ENCODE results near the gene FBXW7. TPM values are rescaled to one million over a fixed set of nuclear protein-coding genes. Genes with fewer than 3 reads are reported as not detected.
A peak's percentile ranks its signal among the peaks of the same experiment; 100 is the strongest.

The FBXW7 gene
- total and polyA plus RNA-seq, 12 donors: 12.1 to 87.6 (median 66.8) TPM

DNA sequence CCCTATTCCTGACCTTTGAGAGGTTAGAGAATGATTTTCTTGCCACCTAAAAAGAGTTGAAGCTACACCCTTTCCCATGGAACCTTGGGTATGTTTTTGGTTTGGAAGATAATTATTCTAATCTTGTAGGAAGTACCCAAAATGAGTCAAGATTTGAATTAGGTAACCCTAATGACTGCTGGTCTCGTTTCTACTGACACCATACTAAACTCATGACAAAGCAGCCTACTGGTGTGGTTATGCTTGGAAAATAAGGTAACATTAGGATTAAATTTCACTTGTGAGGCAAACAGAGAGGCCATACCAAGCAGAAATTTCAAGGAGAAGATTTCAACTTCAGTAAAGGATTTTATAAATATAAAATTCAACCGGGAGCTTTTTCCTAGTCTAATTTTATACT lies 107.9 kb downstream of the FBXW7 start:
- intact Hi-C loops (cut with DNase I): no loop called here
- H3K27ac ChIP-seq: no peak overlapping the region
- H3K36me3 ChIP-seq: no peaks in the 10 kb centered on the region
- TF ChIP-seq, protein P1, sequence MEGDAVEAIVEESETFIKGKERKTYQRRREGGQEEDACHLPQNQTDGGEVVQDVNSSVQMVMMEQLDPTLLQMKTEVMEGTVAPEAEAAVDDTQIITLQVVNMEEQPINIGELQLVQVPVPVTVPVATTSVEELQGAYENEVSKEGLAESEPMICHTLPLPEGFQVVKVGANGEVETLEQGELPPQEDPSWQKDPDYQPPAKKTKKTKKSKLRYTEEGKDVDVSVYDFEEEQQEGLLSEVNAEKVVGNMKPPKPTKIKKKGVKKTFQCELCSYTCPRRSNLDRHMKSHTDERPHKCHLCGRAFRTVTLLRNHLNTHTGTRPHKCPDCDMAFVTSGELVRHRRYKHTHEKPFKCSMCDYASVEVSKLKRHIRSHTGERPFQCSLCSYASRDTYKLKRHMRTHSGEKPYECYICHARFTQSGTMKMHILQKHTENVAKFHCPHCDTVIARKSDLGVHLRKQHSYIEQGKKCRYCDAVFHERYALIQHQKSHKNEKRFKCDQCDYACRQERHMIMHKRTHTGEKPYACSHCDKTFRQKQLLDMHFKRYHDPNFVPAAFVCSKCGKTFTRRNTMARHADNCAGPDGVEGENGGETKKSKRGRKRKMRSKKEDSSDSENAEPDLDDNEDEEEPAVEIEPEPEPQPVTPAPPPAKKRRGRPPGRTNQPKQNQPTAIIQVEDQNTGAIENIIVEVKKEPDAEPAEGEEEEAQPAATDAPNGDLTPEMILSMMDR (IDR thresholded peaks at IDR 0.05): no peak
- peaks cover 0 to 18% (median 3%) of the 10 kb centered on the region in 9 donors for H3K4me1 ChIP-seq
- no peak for ATAC-seq
- no peak for DNase-seq
- H3K27me3 ChIP-seq: no peaks in the 10 kb centered on the region
- H3K9me3 ChIP-seq: no peaks in the 10 kb centered on the region
- H3K4me3 ChIP-seq: no peak overlapping the region
- WGBS, 2 donors: 89 to 94% methylated on average over 2 of the region's 2 CpGs

DNA sequence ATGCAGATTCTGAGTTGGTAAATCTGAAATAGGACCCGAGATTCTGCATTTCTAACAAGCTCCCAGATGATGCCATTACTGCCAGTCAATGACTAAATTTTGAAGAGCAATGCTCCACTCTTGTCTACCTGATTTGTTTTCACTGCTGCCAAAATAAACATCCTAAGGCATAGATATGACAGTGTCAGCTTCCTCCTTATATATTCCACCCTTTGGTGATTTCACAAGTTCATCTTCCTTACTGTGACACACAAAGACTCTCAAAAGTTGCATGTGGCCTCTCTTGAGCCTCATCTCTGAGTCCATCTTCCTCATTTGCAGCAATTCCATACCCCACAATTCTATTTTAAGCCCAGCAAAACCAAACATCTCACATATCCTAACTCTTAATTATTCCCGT lies 110.9 kb downstream of the FBXW7 start:
- intact Hi-C loops (cut with DNase I): no loop called here
- Histone ChIP-seq H3K27ac (no peak overlapping the region), H3K27me3 (no peaks in the 10 kb centered on the region), H3K36me3 (no peaks in the 10 kb centered on the region), H3K9me3 (no peaks in the 10 kb centered on the region), H3K4me3 (no peak overlapping the region), H3K4me1 (peaks cover 0 to 22% (median 0%) of the 10 kb centered on the region in 9 donors)
- peak in 1 of 8 donors; percentile 41 for ATAC-seq
- 71 to 81% methylated on average over 2 of the region's 2 CpGs for WGBS, 2 donors
- TF ChIP-seq, protein P1 (IDR thresholded peaks at IDR 0.05): no peak
- DNase-seq: no peak

- H3K9me3 ChIP-seq: no peaks in the 10 kb centered on the region
- ATAC-seq (no peak), DNase-seq (no peak)
- no peaks in the 10 kb centered on the region for H3K36me3 ChIP-seq
- TF ChIP-seq, protein P1 (IDR thresholded peaks at IDR 0.05): no peak
- H3K4me1 ChIP-seq: peaks cover 0 to 22% (median 0%) of the 10 kb centered on the region in 9 donors
- H3K27me3 ChIP-seq: no peaks in the 10 kb centered on the region
- intact Hi-C loops (cut with DNase I): no loop called here
- H3K4me3 ChIP-seq: no peak overlapping the region
- WGBS, 2 donors: 96 to 100% methylated on average over 3 of the region's 3 CpGs
- no peak overlapping the region for H3K27ac ChIP-seq
These were observed 111.5 kb downstream of the FBXW7 start for GRCh38 chr4:152424396-152424795.

DNA sequence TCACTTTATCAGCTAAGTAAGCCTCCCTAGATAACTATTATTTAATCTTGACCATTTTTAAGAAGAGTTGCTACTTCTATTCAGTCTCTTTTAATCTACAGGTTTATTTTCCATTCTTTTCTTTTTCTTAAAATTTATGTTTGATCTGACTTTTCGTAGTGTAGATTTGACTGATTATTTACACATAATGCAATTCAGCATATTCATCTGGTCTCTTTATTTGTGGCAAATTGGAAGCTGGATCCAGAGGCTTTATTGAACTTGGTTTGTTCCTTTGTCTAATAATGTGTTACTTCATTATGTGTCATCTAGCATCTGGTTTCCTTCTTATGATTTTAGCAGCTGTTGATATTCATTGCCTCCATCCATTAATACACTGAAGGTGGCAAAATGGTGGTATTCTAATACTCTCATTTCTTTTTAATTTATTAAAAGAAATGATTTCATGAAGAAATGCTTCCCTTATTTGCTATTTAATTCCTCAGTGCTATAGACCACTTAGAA lies 113.0 kb downstream of the FBXW7 start:
- H3K27me3 ChIP-seq: no peaks in the 10 kb centered on the region
- H3K9me3 ChIP-seq: no peaks in the 10 kb centered on the region
- no peaks in the 10 kb centered on the region for H3K36me3 ChIP-seq
- no peak overlapping the region for H3K27ac ChIP-seq
- no peak overlapping the region for H3K4me3 ChIP-seq
- DNase-seq (no peak), ATAC-seq (no peak)
- 86 to 89% methylated on average over 1 of the region's 1 CpG for WGBS, 2 donors
- TF ChIP-seq, protein P1 (IDR thresholded peaks at IDR 0.05): no peak
- intact Hi-C loops (cut with DNase I): no loop called here
- H3K4me1 ChIP-seq: peaks cover 0 to 22% (median 0%) of the 10 kb centered on the region in 9 donors
